ENCODE measurements around the gene LRRC9.

DNA sequence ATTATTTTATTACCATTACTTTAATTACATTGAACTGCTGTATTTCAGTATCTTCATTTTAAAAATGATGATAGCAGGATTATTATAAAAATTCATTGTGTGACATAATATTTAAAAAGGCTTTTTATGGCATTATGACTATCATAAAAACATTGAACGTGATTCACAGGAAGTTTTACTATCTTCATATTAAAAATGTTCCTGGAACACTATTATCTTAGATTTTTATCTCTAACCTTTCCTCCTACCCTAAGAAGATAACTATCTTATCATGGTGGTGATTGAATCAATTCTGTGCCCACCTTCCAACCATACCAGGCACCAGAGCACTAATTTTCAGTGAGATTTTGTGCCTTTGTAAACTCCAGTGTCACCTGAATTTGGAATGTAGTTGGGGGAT is 16.2 kb downstream of the LRRC9 start:
- TF ChIP-seq CTCF (conservative IDR thresholded peaks at IDR 0.05) = no peak
- no peak for TF ChIP-seq ZFX (IDR thresholded peaks at IDR 0.05)
